ENCODE results near the gene HAVCR1.

Gene HAVCR1

GRCh38 chr5:157059093-157059539, at the start of gene HAVCR1:
HAVCR1 (minus strand) TSS chr5:157059116; CDS start chr5:157057943, 1,173 bp downstream.
- no peak for TF ChIP-seq CTCF (conservative IDR thresholded peaks at IDR 0.05; ENCODE audit: low read depth, low read length)
- DNase-seq (ENCODE audit: low read depth) = no peak
- no peak within 1 kb of the TSS for H3K4me3 ChIP-seq (ENCODE audit: low read depth, low read length)

- TF ChIP-seq CTCF (conservative IDR thresholded peaks at IDR 0.05; ENCODE audit: low read depth, low read length) = no peak
- no peak for DNase-seq (ENCODE audit: low read depth)
- H3K4me3 ChIP-seq (ENCODE audit: low read depth, low read length) = no peak overlapping the region
Measured at GRCh38 chr5:157107508-157107907, 48.6 kb upstream of the HAVCR1 start.

GRCh38 chr5:157106630-157107461, 47.9 kb upstream of the HAVCR1 start:
- DNase-seq (ENCODE audit: low read depth) = no peak
- H3K4me3 ChIP-seq (ENCODE audit: low read depth, low read length) = no peak overlapping the region
- no peak for TF ChIP-seq CTCF (conservative IDR thresholded peaks at IDR 0.05; ENCODE audit: low read depth, low read length)

GRCh38 chr5:157100140-157100679, 41.3 kb upstream of the HAVCR1 start:
- H3K4me3 ChIP-seq (ENCODE audit: low read depth, low read length) = no peak overlapping the region
- no peak for TF ChIP-seq CTCF (conservative IDR thresholded peaks at IDR 0.05; ENCODE audit: low read depth, low read length)
- peak; percentile 28 for DNase-seq (ENCODE audit: low read depth)

- TF ChIP-seq CTCF (conservative IDR thresholded peaks at IDR 0.05; ENCODE audit: low read depth, low read length) = no peak
- H3K4me3 ChIP-seq (ENCODE audit: low read depth, low read length) = no peak overlapping the region
- no peak for DNase-seq (ENCODE audit: low read depth)
Measured at GRCh38 chr5:157088342-157088990, 29.6 kb upstream of the HAVCR1 start.

GRCh38 chr5:157086751-157087359, 27.9 kb upstream of the HAVCR1 start:
- no peak for TF ChIP-seq CTCF (conservative IDR thresholded peaks at IDR 0.05; ENCODE audit: low read depth, low read length)
- no peak for DNase-seq (ENCODE audit: low read depth)
- H3K4me3 ChIP-seq (ENCODE audit: low read depth, low read length) = no peak overlapping the region

Data from choroid plexus epithelial cell (primary cell).